T-cell (primary cell): Measurements from ENCODE around the gene MEGF8. TPM values are rescaled to one million over a fixed set of nuclear protein-coding genes. Genes with fewer than 3 reads are reported as not detected.

ENCODE experiments used
- ATAC-seq, 4 experiments: fragments of 200-7000 bp in 3 of 4; fragments of 150-1000 bp in 1 of 4; cut with Tn5 transposase; replicated peaks in 1 of 4; 1 replicate in 3 of 4; 2 replicates in 1 of 4; pipeline ENCODE4 v1.10.0; 2021; ENCODE audit warnings: moderate library complexity in 3 of 4, mild to moderate bottlenecking in 2 of 4, moderate number of reproducible peaks in 1 of 4
- CTCF ChIA-PET, 2 donors: fragments of 300-600 bp; sonication (Branson Sonifier 250); formaldehyde crosslinking; loops; one replicate each; lab custom pipeline; 2022; ENCODE audit warnings: antibody characterized with exemption in 2 of 2; lab: Charles Lee
- POLR2A ChIA-PET, 2 donors: fragments of 300-600 bp; sonication (Branson Sonifier 250); formaldehyde crosslinking; loops; one replicate each; lab custom pipeline; 2022; ENCODE audit warnings: antibody characterized with exemption in 2 of 2; lab: Charles Lee
- DNase-seq, 35 experiments: peaks; one replicate each; pipeline versions ENCODE4 v3.0.0 to v3.0.0-alpha.2; 2013 to 2023
- H3K27ac ChIP-seq: one replicate; pipeline ENCODE4 v1.5.1; 2013; ENCODE audit warnings: low read length
- H3K27me3 ChIP-seq, 2 experiments: replicated peaks in 1 of 2; 1 replicate in 1 of 2; 2 replicates in 1 of 2; pipeline versions ENCODE4 v1.6.1 to v1.7.0; 2013; ENCODE audit warnings: low read length in 1 of 2, mixed read lengths in 1 of 2; ENCODE audit not compliant: control insufficient read depth in 2 of 2, insufficient read depth in 2 of 2; ENCODE audit errors: extremely low read depth in 1 of 2
- H3K36me3 ChIP-seq, 2 donors: 1 replicate in 1 of 2; 2 replicates in 1 of 2; pipeline versions ENCODE4 v1.6.1 to v1.7.0; 2013; ENCODE audit warnings: low read length in 1 of 2; ENCODE audit not compliant: control insufficient read depth in 2 of 2, insufficient read depth in 1 of 2; ENCODE audit errors: extremely low read depth in 1 of 2
- H3K4me1 ChIP-seq, 2 experiments: 1 replicate in 1 of 2; 2 replicates in 1 of 2; pipeline versions ENCODE4 v1.6.1 to v1.7.0; 2013; ENCODE audit warnings: low read length in 2 of 2, mixed read lengths in 1 of 2; ENCODE audit not compliant: insufficient read depth in 2 of 2, control insufficient read depth in 1 of 2; ENCODE audit errors: extremely low read depth in 1 of 2
- H3K4me3 ChIP-seq, 2 donors: 1 replicate in 1 of 2; 2 replicates in 1 of 2; pipeline versions ENCODE4 v1.5.1 to v1.7.0; 2013; ENCODE audit warnings: mild to moderate bottlenecking in 2 of 2, low read length in 1 of 2, moderate library complexity in 1 of 2; ENCODE audit not compliant: control insufficient read depth in 1 of 2; ENCODE audit errors: extremely low read depth in 1 of 2
- H3K9me3 ChIP-seq: 2 replicates; pipeline ENCODE4 v1.7.0; 2013
- H3K27ac Mint-ChIP-seq, 2 donors: one replicate each; pipeline ENCODE4 v1.8.0; 2020 to 2021; ENCODE audit warnings: mild to moderate bottlenecking in 2 of 2, mixed read lengths in 2 of 2
- H3K27me3 Mint-ChIP-seq, 2 donors: one replicate each; pipeline ENCODE4 v1.8.0; 2021 to 2022; ENCODE audit warnings: mixed read lengths in 2 of 2
- H3K36me3 Mint-ChIP-seq: one replicate; pipeline ENCODE4 v1.8.0; 2021; ENCODE audit warnings: mixed read lengths
- H3K4me1 Mint-ChIP-seq, 3 donors: one replicate each; pipeline ENCODE4 v1.8.0; 2020 to 2022; ENCODE audit warnings: mixed read lengths in 3 of 3, mild to moderate bottlenecking in 1 of 3
- H3K4me3 Mint-ChIP-seq, 3 donors: one replicate each; pipeline ENCODE4 v1.8.0; 2020 to 2022; ENCODE audit warnings: mild to moderate bottlenecking in 3 of 3, mixed read lengths in 3 of 3, moderate library complexity in 3 of 3
- H3K9me3 Mint-ChIP-seq, 3 donors: one replicate each; pipeline ENCODE4 v1.8.0; 2020 to 2022; ENCODE audit warnings: mixed read lengths in 3 of 3
- WGBS: methylation state at CpG from one replicate; pipeline ENCODE4 v1.1.5; 2013; ENCODE audit warnings: missing lambda C conversion rate; ENCODE audit not compliant: insufficient coverage; 5-methylcytosine and 5-hydroxymethylcytosine counted together
- total RNA-seq, 35 experiments: library from RNA in 6 of 35; stranded (reverse) in 6 of 35; fragments of 120-200 nt in 1 of 35; gene quantifications; one replicate each; pipeline versions ENCODE4 v1.2.1 to v1.2.4 and lab custom pipeline; 2013 to 2026

MEGF8 gene
- total RNA-seq, 5 donors from 2014 or later (not counting 1 experiment from before 2014, with no cell fraction given), result 5.2 to 11.4 (median 9.6) TPM

DNA sequence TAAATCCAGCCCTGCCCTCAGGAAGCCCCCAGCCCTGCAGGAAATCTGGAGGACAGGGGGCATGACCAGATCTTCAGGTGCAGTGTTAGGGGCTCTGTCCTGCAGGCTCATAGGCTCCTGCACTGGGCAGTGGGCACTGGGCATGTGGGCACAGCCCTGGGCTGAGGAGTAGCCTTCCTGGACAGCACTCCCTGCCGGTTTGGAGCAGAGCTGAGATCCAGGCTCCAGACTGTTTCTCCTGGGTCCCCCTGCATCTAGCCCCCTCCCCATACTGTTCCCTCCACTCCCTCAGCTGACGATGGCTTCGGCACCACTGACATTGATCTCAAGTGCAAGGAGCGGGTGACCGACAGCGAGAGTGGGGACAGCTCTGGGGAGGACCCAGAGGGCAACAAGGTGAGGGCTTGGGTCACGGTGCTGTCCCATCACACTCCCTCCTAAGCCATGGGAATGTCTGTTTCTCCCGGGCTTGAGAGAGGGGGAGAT, 35.8 kb upstream of the MEGF8 start:
- CTCF ChIA-PET, result no interaction called here
- Mint-ChIP-seq H3K27ac (no peak overlapping the region), H3K27me3 (no peaks in the 10 kb centered on the region), H3K9me3 (no peaks in the 10 kb centered on the region), H3K36me3 (peaks cover 13% of the 10 kb centered on the region), H3K4me3 (no peak overlapping the region), H3K4me1 (peaks cover 21 to 27% (median 26%) of the 10 kb centered on the region in 3 donors)
- no peak for DNase-seq
- H3K27ac ChIP-seq, result no peak overlapping the region
- peaks cover 31 to 74% of the 10 kb centered on the region in 2 donors for H3K36me3 ChIP-seq
- no peaks in the 10 kb centered on the region for H3K9me3 ChIP-seq
- H3K4me3 ChIP-seq, result no peak overlapping the region
- POLR2A ChIA-PET, result no interaction called here
- WGBS, result 94% methylated on average over 6 of the region's 8 CpGs
- H3K27me3 ChIP-seq, result no peaks in the 10 kb centered on the region
- no peak for ATAC-seq
- H3K4me1 ChIP-seq, result peaks cover 7 to 40% of the 10 kb centered on the region in 2 experiments

DNA sequence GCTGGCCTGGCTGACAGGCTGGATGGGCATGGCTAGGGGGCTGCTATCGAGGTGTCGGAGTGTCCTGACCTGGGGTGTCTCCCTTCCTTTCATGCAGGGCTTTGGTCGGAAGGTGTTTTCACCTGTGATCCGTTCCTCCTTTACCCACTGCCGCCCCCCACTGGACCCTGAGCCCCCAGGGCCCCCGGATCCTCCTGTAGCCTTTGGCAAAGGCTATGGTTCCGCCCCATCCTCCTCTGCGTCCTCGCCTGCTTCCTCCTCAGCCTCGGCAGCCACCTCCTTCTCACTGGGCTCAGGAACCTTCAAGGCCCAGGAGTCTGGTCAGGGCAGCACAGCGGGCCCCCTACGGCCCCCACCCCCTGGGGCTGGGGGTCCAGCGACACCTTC, 35.3 kb upstream of the MEGF8 start:
- H3K4me1 ChIP-seq, result peaks cover 4 to 35% of the 10 kb centered on the region in 2 experiments
- POLR2A ChIA-PET, result no interaction called here
- no peaks in the 10 kb centered on the region for H3K27me3 ChIP-seq
- ATAC-seq (no peak), DNase-seq (no peak)
- H3K27ac ChIP-seq, result no peak overlapping the region
- CTCF ChIA-PET, result no interaction called here
- peaks cover 16 to 22% (median 21%) of the 10 kb centered on the region in 3 donors for H3K4me1 Mint-ChIP-seq
- no peaks in the 10 kb centered on the region for H3K9me3 Mint-ChIP-seq
- peaks cover 13% of the 10 kb centered on the region for H3K36me3 Mint-ChIP-seq
- H3K27ac Mint-ChIP-seq, result no peak overlapping the region
- no peak overlapping the region for H3K4me3 Mint-ChIP-seq
- H3K27me3 Mint-ChIP-seq, result no peaks in the 10 kb centered on the region
- H3K9me3 ChIP-seq, result no peaks in the 10 kb centered on the region
- peaks cover 31 to 76% of the 10 kb centered on the region in 2 donors for H3K36me3 ChIP-seq
- WGBS, result 92% methylated on average over 10 of the region's 13 CpGs
- no peak overlapping the region for H3K4me3 ChIP-seq

DNA sequence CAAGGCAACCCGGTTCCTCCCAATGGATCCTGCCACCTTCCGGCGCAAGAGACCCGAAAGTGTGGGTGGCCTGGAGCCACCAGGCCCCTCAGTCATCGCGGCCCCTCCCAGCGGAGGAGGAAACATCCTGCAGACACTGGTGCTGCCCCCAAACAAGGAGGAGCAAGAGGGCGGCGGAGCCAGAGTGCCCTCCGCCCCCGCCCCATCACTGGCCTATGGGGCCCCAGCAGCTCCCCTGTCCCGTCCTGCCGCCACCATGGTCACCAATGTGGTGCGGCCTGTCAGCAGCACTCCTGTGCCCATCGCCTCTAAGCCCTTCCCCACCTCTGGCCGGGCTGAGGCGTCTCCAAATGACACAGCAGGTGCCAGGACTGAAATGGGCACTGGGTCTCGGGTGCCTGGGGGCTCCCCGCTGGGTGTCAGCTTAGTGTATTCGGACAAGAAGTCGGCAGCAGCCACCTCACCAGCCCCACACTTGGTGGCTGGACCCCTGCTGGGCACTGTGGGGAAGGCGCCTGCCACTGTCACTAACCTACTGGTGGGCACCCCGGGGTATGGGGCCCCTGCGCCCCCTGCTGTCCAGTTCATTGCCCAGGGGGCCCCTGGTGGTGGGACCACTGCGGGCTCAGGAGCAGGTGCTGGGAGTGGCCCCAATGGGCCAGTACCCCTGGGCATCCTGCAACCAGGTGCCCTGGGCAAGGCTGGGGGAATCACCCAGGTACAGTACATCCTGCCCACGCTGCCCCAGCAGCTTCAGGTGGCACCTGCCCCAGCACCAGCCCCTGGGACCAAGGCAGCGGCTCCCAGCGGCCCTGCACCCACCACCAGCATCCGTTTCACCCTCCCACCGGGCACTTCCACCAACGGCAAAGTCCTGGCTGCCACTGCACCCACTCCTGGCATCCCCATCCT, 34.7 kb upstream of the MEGF8 start:
- no peaks in the 10 kb centered on the region for H3K27me3 ChIP-seq
- ATAC-seq (peak; percentile 46 to 74 (median 66)), DNase-seq (peak in 33 of 35 experiments; percentile 30 to 71 (median 56))
- peaks cover 3 to 30% of the 10 kb centered on the region in 2 experiments for H3K4me1 ChIP-seq
- WGBS, result 91% methylated on average over 31 of the region's 31 CpGs
- ChIA-PET POLR2A (no interaction called here), CTCF (no interaction called here)
- Mint-ChIP-seq H3K4me3 (no peak overlapping the region), H3K36me3 (peaks cover 13% of the 10 kb centered on the region), H3K9me3 (no peaks in the 10 kb centered on the region), H3K27ac (no peak overlapping the region), H3K4me1 (peaks cover 11 to 15% (median 14%) of the 10 kb centered on the region in 3 donors), H3K27me3 (no peaks in the 10 kb centered on the region)
- no peak overlapping the region for H3K4me3 ChIP-seq
- no peak overlapping the region for H3K27ac ChIP-seq
- no peaks in the 10 kb centered on the region for H3K9me3 ChIP-seq
- H3K36me3 ChIP-seq, result peaks cover 31 to 79% of the 10 kb centered on the region in 2 donors

GRCh38 chr19:42291435-42291810, 34.0 kb upstream of the MEGF8 start:
- ATAC-seq (no peak), DNase-seq (no peak)
- Mint-ChIP-seq H3K4me1 (peaks cover 9 to 13% (median 13%) of the 10 kb centered on the region in 3 donors), H3K9me3 (no peaks in the 10 kb centered on the region), H3K27ac (peak overlapping the region; percentile 70 to 75), H3K36me3 (peaks cover 13% of the 10 kb centered on the region), H3K4me3 (no peak overlapping the region), H3K27me3 (no peaks in the 10 kb centered on the region)
- no peaks in the 10 kb centered on the region for H3K27me3 ChIP-seq
- no peak overlapping the region for H3K27ac ChIP-seq
- CTCF ChIA-PET, result no interaction called here
- WGBS, result 82% methylated on average over 9 of the region's 9 CpGs
- no peaks in the 10 kb centered on the region for H3K9me3 ChIP-seq
- H3K36me3 ChIP-seq, result peaks cover 31 to 81% of the 10 kb centered on the region in 2 donors
- H3K4me1 ChIP-seq, result peaks cover 0 to 30% of the 10 kb centered on the region in 2 experiments
- H3K4me3 ChIP-seq, result no peak overlapping the region
- POLR2A ChIA-PET, result no interaction called here

GRCh38 chr19:42292042-42292960, 33.1 kb upstream of the MEGF8 start:
- Histone ChIP-seq H3K27ac (no peak overlapping the region), H3K4me3 (no peak overlapping the region), H3K9me3 (no peaks in the 10 kb centered on the region), H3K36me3 (peaks cover 31 to 77% of the 10 kb centered on the region in 2 donors), H3K4me1 (peaks cover 0 to 26% of the 10 kb centered on the region in 2 experiments), H3K27me3 (no peaks in the 10 kb centered on the region)
- DNase-seq (no peak), ATAC-seq (no peak)
- peaks cover 12% of the 10 kb centered on the region for H3K36me3 Mint-ChIP-seq
- H3K9me3 Mint-ChIP-seq, result no peaks in the 10 kb centered on the region
- ChIA-PET CTCF (interaction anchor here in 1 of 2 donors (1.1 kb wide), 1 partner anchor 46 kb away, joined by 3 read pairs; no protein-coding TSS in a partner anchor), POLR2A (no interaction called here)
- H3K27ac Mint-ChIP-seq, result peak overlapping the region in 1 of 2 donors; percentile 75
- H3K4me3 Mint-ChIP-seq, result no peak overlapping the region
- peaks cover 9 to 13% (median 11%) of the 10 kb centered on the region in 3 donors for H3K4me1 Mint-ChIP-seq
- WGBS, result 91% methylated on average over 25 of the region's 27 CpGs
- H3K27me3 Mint-ChIP-seq, result no peaks in the 10 kb centered on the region

- no peak overlapping the region for H3K4me3 ChIP-seq
- Mint-ChIP-seq H3K9me3 (no peaks in the 10 kb centered on the region), H3K4me3 (no peak overlapping the region), H3K27me3 (no peaks in the 10 kb centered on the region), H3K4me1 (peaks cover 9 to 13% (median 9%) of the 10 kb centered on the region in 3 donors), H3K36me3 (peaks cover 10% of the 10 kb centered on the region), H3K27ac (no peak overlapping the region)
- DNase-seq (no peak), ATAC-seq (no peak)
- H3K27me3 ChIP-seq, result no peaks in the 10 kb centered on the region
- no peaks in the 10 kb centered on the region for H3K9me3 ChIP-seq
- 93% methylated on average over 14 of the region's 14 CpGs for WGBS
- POLR2A ChIA-PET, result no interaction called here
- peaks cover 0 to 26% of the 10 kb centered on the region in 2 experiments for H3K4me1 ChIP-seq
- CTCF ChIA-PET, result interaction anchor here in 1 of 2 donors (1.1 kb wide), 1 partner anchor 46 kb away, joined by 3 read pairs; no protein-coding TSS in a partner anchor
- no peak overlapping the region for H3K27ac ChIP-seq
- H3K36me3 ChIP-seq, result peaks cover 28 to 70% of the 10 kb centered on the region in 2 donors
Observed at GRCh38 chr19:42292963-42293362, 32.5 kb upstream of the MEGF8 start.
